Neural crest cell (in vitro differentiated cells): ENCODE data around the gene SLC5A12. TPM values are rescaled to one million over a fixed set of nuclear protein-coding genes. Genes with fewer than 3 reads are reported as not detected.

Source experiments
- DNase-seq: peaks from one replicate; pipeline ENCODE4 v3.0.0; 2021; ENCODE audit warnings: low read depth, mixed read lengths, low spot score
- H3K27ac Mint-ChIP-seq: one replicate; pipeline ENCODE4 v1.8.0; 2021; ENCODE audit warnings: mild to moderate bottlenecking, mixed read lengths; ENCODE audit not compliant: unreplicated experiment
- H3K27me3 Mint-ChIP-seq: 2 replicates; pipeline ENCODE4 v1.8.0; 2021; ENCODE audit warnings: low read depth, mild to moderate bottlenecking, mixed read lengths
- H3K36me3 Mint-ChIP-seq: 2 replicates; pipeline ENCODE4 v1.8.0; 2021; ENCODE audit warnings: low read depth, mild to moderate bottlenecking, mixed read lengths
- H3K4me1 Mint-ChIP-seq: 2 replicates; pipeline ENCODE4 v1.8.0; 2021; ENCODE audit warnings: mixed read lengths
- H3K4me3 Mint-ChIP-seq: one replicate; pipeline ENCODE4 v1.8.0; 2021; ENCODE audit warnings: mild to moderate bottlenecking, mixed read lengths
- H3K9me3 Mint-ChIP-seq: 2 replicates; pipeline ENCODE4 v1.8.0; 2021; ENCODE audit warnings: mixed read lengths
- CTCF ChIP-seq: fragments of 200-600 bp; sonication (generic); conservative IDR thresholded peaks from 2 replicates; pipeline ENCODE4 v1.5.0; 2021; ENCODE audit warnings: antibody characterized with exemption, mild to moderate bottlenecking
- total RNA-seq: library from RNA; stranded (reverse); gene quantifications from 2 replicates; pipeline ENCODE4 v1.2.1, GENCODE V29; 2021

The SLC5A12 gene
- total RNA-seq, 1 donor from 2014 or later = 3.4 TPM

- no peak for TF ChIP-seq CTCF
- no peak for DNase-seq
- H3K27me3 Mint-ChIP-seq = no peaks in the 10 kb centered on the region
- no peaks in the 10 kb centered on the region for H3K9me3 Mint-ChIP-seq
- H3K4me1 Mint-ChIP-seq = no peaks in the 10 kb centered on the region
- no peak overlapping the region for H3K27ac Mint-ChIP-seq
- no peaks in the 10 kb centered on the region for H3K36me3 Mint-ChIP-seq
- H3K4me3 Mint-ChIP-seq = no peak overlapping the region
These were observed 33.2 kb downstream of the SLC5A12 start for GRCh38 chr11:26688701-26689100.

- H3K9me3 Mint-ChIP-seq = no peaks in the 10 kb centered on the region
- H3K27me3 Mint-ChIP-seq = no peaks in the 10 kb centered on the region
- no peak overlapping the region for H3K27ac Mint-ChIP-seq
These were observed 34.5 kb downstream of the SLC5A12 start for GRCh38 chr11:26687351-26687750.

GRCh38 chr11:26677566-26677965, 44.3 kb downstream of the SLC5A12 start:
- Mint-ChIP-seq H3K9me3 (no peaks in the 10 kb centered on the region), H3K4me3 (no peak overlapping the region), H3K36me3 (no peaks in the 10 kb centered on the region), H3K27ac (peak overlapping the region; percentile 60), H3K4me1 (no peaks in the 10 kb centered on the region), H3K27me3 (no peaks in the 10 kb centered on the region)
- no peak for DNase-seq
- TF ChIP-seq CTCF = no peak

More at GRCh38 chr11:26687351-26687750, 34.5 kb downstream of the SLC5A12 start:
- H3K4me3 Mint-ChIP-seq = no peak overlapping the region
- no peaks in the 10 kb centered on the region for H3K36me3 Mint-ChIP-seq
- no peak for DNase-seq
- no peak for TF ChIP-seq CTCF
- no peaks in the 10 kb centered on the region for H3K4me1 Mint-ChIP-seq

GRCh38 chr11:26676641-26677040, 45.2 kb downstream of the SLC5A12 start:
- H3K27me3 Mint-ChIP-seq = no peaks in the 10 kb centered on the region
- no peaks in the 10 kb centered on the region for H3K36me3 Mint-ChIP-seq
- no peak overlapping the region for H3K27ac Mint-ChIP-seq
- no peak overlapping the region for H3K4me3 Mint-ChIP-seq
- no peak for DNase-seq
- H3K4me1 Mint-ChIP-seq = no peaks in the 10 kb centered on the region
- no peaks in the 10 kb centered on the region for H3K9me3 Mint-ChIP-seq
- no peak for TF ChIP-seq CTCF

GRCh38 chr11:26675233-26675928, 46.5 kb downstream of the SLC5A12 start:
- no peak for TF ChIP-seq CTCF
- no peaks in the 10 kb centered on the region for H3K27me3 Mint-ChIP-seq
- H3K36me3 Mint-ChIP-seq = no peaks in the 10 kb centered on the region
- DNase-seq = no peak
- no peaks in the 10 kb centered on the region for H3K9me3 Mint-ChIP-seq
- H3K4me3 Mint-ChIP-seq = no peak overlapping the region
- no peak overlapping the region for H3K27ac Mint-ChIP-seq
- H3K4me1 Mint-ChIP-seq = no peaks in the 10 kb centered on the region
